WERI-Rb-1 (cell line): Measurements from ENCODE around the gene PELI2.

Experiments
- DNase-seq: peaks from one replicate; pipeline ENCODE4 v3.0.0-alpha.2; 2020
- H3K27ac ChIP-seq: fragments of 250-450 bp; sonication (Bioruptor Pico); 2 replicates; pipeline ENCODE4 v1.5.1; 2020; ENCODE audit warnings: mild to moderate bottlenecking, moderate library complexity
- H3K27me3 ChIP-seq: fragments of 250-450 bp; sonication (Bioruptor Pico); 2 replicates; pipeline ENCODE4 v1.5.1; 2021; ENCODE audit warnings: mild to moderate bottlenecking, low read depth, moderate library complexity; ENCODE audit not compliant: insufficient read depth, severe bottlenecking
- H3K36me3 ChIP-seq: fragments of 250-450 bp; sonication (Bioruptor Pico); 2 replicates; pipeline ENCODE4 v1.5.1; 2020; ENCODE audit warnings: mild to moderate bottlenecking, moderate library complexity
- H3K4me3 ChIP-seq: 2 replicates; pipeline ENCODE4 v1.5.1; 2011; ENCODE audit warnings: low read depth, mild to moderate bottlenecking, control low read depth, low read length
- H3K9me3 ChIP-seq: fragments of 250-450 bp; sonication (Bioruptor Pico); 2 replicates; pipeline ENCODE4 v1.5.1; 2021; ENCODE audit warnings: mild to moderate bottlenecking, moderate library complexity; ENCODE audit not compliant: severe bottlenecking
- TF ChIP-seq, protein P1 (sequence below): IDR thresholded peaks from 2 replicates; pipeline ENCODE4 v1.5.1; 2011; ENCODE audit warnings: low read depth, mild to moderate bottlenecking, control low read depth, inconsistent platforms, low read length

The PELI2 gene

DNA sequence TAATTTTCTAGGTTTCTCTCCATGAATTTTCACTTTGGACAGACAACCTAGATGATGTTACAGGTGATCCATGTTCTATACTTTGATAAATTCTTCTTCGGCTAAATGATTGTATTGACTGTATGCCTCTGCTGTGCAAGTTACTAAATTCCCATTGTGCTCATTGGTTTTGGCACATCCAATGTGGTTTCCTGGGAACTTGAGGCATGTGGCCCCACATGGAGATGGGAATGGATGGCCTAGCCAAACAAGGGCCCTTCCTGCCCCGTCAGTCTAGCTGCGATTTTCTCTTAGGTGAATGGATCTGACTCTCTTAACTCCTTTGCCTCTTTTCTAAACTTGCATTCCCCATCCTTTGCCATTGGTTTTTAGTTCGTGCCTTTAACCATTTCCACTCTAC is 186.2 kb downstream of the PELI2 start:
- Histone ChIP-seq H3K27me3 (no peaks in the 10 kb centered on the region), H3K36me3 (no peaks in the 10 kb centered on the region), H3K27ac (no peak overlapping the region), H3K4me3 (no peak overlapping the region), H3K9me3 (no peaks in the 10 kb centered on the region)
- TF ChIP-seq, protein P1, sequence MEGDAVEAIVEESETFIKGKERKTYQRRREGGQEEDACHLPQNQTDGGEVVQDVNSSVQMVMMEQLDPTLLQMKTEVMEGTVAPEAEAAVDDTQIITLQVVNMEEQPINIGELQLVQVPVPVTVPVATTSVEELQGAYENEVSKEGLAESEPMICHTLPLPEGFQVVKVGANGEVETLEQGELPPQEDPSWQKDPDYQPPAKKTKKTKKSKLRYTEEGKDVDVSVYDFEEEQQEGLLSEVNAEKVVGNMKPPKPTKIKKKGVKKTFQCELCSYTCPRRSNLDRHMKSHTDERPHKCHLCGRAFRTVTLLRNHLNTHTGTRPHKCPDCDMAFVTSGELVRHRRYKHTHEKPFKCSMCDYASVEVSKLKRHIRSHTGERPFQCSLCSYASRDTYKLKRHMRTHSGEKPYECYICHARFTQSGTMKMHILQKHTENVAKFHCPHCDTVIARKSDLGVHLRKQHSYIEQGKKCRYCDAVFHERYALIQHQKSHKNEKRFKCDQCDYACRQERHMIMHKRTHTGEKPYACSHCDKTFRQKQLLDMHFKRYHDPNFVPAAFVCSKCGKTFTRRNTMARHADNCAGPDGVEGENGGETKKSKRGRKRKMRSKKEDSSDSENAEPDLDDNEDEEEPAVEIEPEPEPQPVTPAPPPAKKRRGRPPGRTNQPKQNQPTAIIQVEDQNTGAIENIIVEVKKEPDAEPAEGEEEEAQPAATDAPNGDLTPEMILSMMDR = no peak
- no peak for DNase-seq

GRCh38 chr14:56309198-56309597 is 191.0 kb downstream of the PELI2 start:
- TF ChIP-seq, protein P1 = no peak
- no peak for DNase-seq
- Histone ChIP-seq H3K4me3 (no peak overlapping the region), H3K27me3 (no peaks in the 10 kb centered on the region), H3K9me3 (no peaks in the 10 kb centered on the region), H3K36me3 (no peaks in the 10 kb centered on the region), H3K27ac (no peak overlapping the region)

GRCh38 chr14:56310643-56311042 is 192.4 kb downstream of the PELI2 start:
- TF ChIP-seq, protein P1 = no peak

GRCh38 chr14:56313789-56314188 is 195.6 kb downstream of the PELI2 start:
- Histone ChIP-seq H3K36me3 (no peaks in the 10 kb centered on the region), H3K27me3 (no peaks in the 10 kb centered on the region)
- no peak for DNase-seq

More at GRCh38 chr14:56310643-56311042, 192.4 kb downstream of the PELI2 start:
- no peak overlapping the region for H3K4me3 ChIP-seq
- H3K36me3 ChIP-seq = no peaks in the 10 kb centered on the region
- H3K9me3 ChIP-seq = no peaks in the 10 kb centered on the region
- DNase-seq = no peak
- H3K27ac ChIP-seq = no peak overlapping the region
- no peaks in the 10 kb centered on the region for H3K27me3 ChIP-seq

GRCh38 chr14:56318393-56319115 is 200.3 kb downstream of the PELI2 start:
- no peaks in the 10 kb centered on the region for H3K36me3 ChIP-seq
- no peak overlapping the region for H3K4me3 ChIP-seq
- TF ChIP-seq, protein P1 = no peak
- no peaks in the 10 kb centered on the region for H3K9me3 ChIP-seq
- H3K27ac ChIP-seq = no peak overlapping the region
- H3K27me3 ChIP-seq = no peaks in the 10 kb centered on the region
- DNase-seq = no peak

More at GRCh38 chr14:56313789-56314188, 195.6 kb downstream of the PELI2 start:
- Histone ChIP-seq H3K27ac (no peak overlapping the region), H3K9me3 (no peaks in the 10 kb centered on the region), H3K4me3 (no peak overlapping the region)
- TF ChIP-seq, protein P1 = no peak

DNA sequence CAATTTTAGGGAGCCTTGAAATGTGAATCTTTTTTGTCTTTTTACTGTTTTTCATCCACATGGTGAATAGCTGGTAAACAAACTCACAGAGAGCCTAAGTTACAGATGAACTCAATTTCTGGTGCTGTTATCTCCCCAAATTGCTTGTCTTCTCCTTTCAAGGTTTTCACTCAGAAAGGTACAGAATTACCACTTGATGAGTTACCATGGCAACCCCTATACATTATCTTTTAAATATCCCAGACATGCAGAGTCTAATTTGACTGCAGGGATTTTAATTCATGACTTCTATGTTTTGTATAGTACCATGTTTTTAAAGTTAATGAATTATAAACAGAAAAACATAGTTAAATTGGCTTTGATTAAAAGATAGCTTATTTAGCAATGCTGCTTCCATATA is 203.7 kb downstream of the PELI2 start:
- Histone ChIP-seq H3K36me3 (no peaks in the 10 kb centered on the region), H3K4me3 (no peak overlapping the region), H3K27ac (no peak overlapping the region), H3K9me3 (no peaks in the 10 kb centered on the region), H3K27me3 (no peaks in the 10 kb centered on the region)
- TF ChIP-seq, protein P1 = no peak
- DNase-seq = no peak
